IPS-18c (cell line): ENCODE results near the gene PBX1.

Experiments
- H3K4me3 ChIP-seq: 2 replicates; pipeline ENCODE4 v1.7.0; 2013; ENCODE audit warnings: low read depth, mild to moderate bottlenecking, low read length, moderate library complexity; ENCODE audit not compliant: insufficient read depth
- H3K9me3 ChIP-seq: one replicate; pipeline ENCODE4 v1.6.1; 2013; ENCODE audit warnings: mild to moderate bottlenecking, low read length, moderate library complexity; ENCODE audit not compliant: control insufficient read depth, insufficient read depth

The PBX1 gene

GRCh38 chr1:164853146-164853545 lies 294.2 kb downstream of the PBX1 start:
- Histone ChIP-seq H3K4me3 (no peak overlapping the region), H3K9me3 (no peaks in the 10 kb centered on the region)

GRCh38 chr1:164855716-164856329 lies 296.8 kb downstream of the PBX1 start:
- Histone ChIP-seq H3K9me3 (no peaks in the 10 kb centered on the region), H3K4me3 (no peak overlapping the region)

- Histone ChIP-seq H3K9me3 (no peaks in the 10 kb centered on the region), H3K4me3 (no peak overlapping the region)
Observed at GRCh38 chr1:164856381-164856780, 297.4 kb downstream of the PBX1 start.

DNA sequence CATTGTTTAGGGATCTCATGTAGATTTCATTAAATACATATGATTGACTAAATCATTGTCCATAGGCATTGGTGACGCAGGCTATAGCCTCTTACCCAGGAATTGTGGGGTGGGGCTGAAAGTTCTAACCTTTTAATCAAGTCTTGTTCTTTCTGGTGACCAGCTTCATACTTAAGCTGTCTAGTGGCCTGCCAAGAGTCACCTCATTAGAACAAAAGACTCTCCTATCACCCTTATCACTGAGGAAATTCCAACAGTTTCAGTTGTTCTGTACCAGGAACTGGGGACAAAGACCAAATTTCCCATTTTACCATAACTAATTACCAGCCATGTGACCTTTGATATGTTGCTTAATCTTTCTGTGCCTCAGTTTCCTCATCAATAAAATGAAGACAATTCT lies 298.5 kb downstream of the PBX1 start:
- no peaks in the 10 kb centered on the region for H3K9me3 ChIP-seq
- no peak overlapping the region for H3K4me3 ChIP-seq

DNA sequence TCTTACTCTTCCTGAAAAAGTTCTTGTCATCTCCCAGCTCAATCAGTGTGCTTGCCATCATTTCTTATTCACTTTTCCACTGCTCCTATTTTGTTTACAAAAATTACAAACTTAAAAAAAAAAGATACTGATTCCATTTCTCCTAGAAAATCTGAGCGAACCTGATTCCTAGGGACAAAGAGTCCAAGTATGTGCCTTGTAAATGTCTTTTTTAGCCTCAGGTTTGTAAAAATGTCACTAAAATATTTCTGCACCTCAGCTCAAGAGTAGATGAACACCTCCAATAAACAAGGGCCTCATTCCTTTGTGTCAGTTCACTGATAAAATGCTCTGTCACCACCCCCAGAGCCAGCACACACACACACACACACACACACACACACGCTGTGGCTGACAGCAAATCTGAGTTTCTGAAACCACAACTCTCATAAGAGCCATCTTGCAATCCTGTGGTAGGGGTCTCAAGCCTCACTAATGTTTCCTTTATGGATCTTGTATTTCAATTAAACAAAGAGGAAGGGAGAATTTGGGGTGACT lies 299.2 kb downstream of the PBX1 start:
- Histone ChIP-seq H3K4me3 (no peak overlapping the region), H3K9me3 (no peaks in the 10 kb centered on the region)

- H3K9me3 ChIP-seq = no peaks in the 10 kb centered on the region
Observed at GRCh38 chr1:164861632-164862031, 302.6 kb downstream of the PBX1 start.

DNA sequence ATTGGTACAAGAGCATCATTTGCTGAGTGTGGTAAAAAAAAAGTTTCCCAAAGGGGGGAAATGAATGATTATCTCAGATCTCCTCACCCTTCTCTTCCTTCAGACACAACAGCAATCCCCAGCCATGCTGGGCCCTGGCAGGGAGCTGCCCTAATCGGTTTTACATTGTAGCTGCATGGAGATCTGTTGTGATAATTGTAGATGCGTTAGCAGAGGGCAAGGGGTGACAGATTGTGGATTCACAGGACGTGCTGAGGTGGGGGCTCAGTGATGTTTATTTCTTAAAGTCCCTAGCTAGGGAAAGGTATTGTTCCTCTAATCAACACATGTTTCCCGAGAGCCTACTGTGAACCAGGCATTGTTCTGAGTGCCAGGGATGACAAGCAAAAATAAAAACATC lies 304.1 kb downstream of the PBX1 start:
- Histone ChIP-seq H3K9me3 (no peaks in the 10 kb centered on the region), H3K4me3 (no peak overlapping the region)

More at GRCh38 chr1:164861632-164862031, 302.6 kb downstream of the PBX1 start:
- no peak overlapping the region for H3K4me3 ChIP-seq

DNA sequence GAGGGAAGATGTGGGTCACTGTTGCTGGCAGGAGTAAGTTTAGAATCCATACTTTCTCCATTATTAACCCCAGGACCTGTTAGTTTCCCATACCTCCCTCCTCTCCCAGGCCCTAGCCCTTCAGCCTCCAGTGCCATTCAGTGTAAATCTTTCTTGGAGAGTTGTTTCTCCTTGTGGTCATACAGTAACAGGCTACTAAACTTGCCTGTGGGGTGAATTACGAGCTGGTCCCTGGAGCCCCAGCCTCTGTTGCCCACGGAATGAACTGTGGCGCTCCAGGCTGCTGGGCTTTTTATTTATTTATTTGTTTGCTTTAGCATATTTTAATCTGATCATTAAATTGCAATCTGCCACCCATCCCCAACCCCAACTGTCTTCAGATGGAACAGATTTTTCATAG lies 305.2 kb downstream of the PBX1 start:
- Histone ChIP-seq H3K9me3 (no peaks in the 10 kb centered on the region), H3K4me3 (no peak overlapping the region)

DNA sequence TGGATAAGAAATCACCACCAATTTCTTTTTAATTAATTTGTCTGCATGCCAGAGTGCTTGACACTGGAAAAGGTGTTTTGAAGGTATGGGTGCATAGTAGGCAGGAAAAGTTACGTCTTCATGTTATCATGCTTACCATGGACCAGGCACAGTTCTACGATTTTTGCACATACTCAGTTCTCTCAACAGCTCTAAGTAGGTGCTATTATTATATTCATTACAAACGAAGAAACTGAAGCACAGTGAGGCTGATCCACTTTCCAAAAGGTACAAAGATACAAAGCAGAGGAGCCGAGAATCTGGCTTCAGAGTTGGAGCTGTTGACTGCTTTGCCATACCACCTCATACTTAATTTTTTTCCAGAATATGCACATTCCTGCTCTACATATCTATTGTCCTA lies 306.4 kb downstream of the PBX1 start:
- H3K4me3 ChIP-seq = no peak overlapping the region

DNA sequence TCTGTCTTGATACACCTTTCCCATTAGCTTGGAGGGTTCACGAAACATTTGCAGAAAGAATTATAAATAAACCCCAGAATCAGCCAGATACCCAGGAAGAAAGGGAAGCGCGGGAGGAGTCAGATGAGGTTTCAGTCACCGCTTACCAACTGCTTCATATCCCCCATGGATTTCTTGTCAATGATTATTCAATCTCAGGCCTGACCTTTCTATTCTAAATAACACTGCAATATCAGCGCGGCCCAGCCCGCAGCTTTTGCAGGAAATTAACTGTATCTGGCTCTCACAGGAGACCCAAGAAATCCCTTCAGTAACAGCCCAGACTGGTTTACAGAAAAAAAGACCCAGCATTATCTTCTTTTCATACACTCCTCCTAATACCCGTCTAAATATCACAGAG lies 308.6 kb downstream of the PBX1 start:
- Histone ChIP-seq H3K9me3 (no peaks in the 10 kb centered on the region), H3K4me3 (no peak overlapping the region)

More for the DNA sequence above, 306.4 kb downstream of the PBX1 start:
- no peaks in the 10 kb centered on the region for H3K9me3 ChIP-seq

GRCh38 chr1:164868990-164869389 lies 310.0 kb downstream of the PBX1 start:
- H3K4me3 ChIP-seq = no peak overlapping the region
- no peaks in the 10 kb centered on the region for H3K9me3 ChIP-seq

DNA sequence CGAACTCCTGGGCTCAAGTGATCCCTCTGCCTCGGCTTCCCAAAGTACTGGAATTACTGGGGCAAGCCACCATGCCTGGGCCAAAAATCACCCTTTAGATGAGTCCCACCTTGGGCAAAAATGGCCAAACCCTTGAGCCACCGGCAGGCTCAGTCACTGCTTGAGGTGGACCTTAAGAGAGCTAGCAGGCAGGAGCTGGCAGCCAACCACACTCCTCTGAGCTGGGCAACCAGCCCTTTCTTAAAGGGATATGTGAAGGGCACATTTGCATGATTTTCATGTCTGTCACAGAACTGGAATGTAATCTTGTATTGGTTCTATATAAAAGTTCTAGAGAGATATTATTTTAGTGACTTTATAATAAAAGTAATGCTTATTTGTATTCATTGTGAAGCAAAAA lies 316.5 kb downstream of the PBX1 start:
- H3K9me3 ChIP-seq = no peaks in the 10 kb centered on the region
- H3K4me3 ChIP-seq = no peak overlapping the region

DNA sequence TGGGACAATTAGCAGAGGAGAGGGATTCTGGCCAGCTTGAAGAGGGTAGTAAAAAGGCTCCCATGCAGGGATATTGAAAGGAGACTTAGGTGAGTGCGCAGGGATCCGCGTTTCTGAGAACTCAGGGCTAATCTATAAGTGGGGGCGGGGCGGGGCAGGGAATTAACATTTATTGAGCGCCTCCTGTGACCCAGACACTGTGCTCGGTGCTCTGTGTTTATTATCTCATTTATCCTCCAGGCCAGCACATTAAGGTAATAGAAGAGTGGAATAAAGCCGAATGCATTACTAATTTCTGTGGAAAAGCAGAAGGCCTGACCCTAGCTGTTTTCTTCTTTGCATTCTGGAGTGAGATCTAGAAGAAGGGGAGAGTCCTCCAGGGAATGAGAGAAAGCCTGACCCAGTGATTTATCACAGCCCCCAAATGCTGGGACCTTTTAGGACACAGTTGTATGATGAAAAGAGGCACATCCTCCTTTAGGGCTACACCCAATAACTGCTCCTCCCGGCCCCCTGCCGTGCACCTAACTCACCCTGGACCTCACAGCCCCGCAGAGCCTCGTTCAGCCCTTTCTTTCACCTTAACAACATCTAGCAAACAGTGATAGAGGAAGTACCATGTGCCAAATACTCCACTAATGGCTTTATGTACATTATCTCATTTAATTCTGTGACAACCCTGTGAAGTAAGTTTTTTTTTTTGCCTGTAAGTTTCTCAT lies 317.6 kb downstream of the PBX1 start:
- no peak overlapping the region for H3K4me3 ChIP-seq

GRCh38 chr1:164880199-164880598 lies 321.2 kb downstream of the PBX1 start:
- H3K9me3 ChIP-seq = no peaks in the 10 kb centered on the region
- H3K4me3 ChIP-seq = no peak overlapping the region

More for the DNA sequence above, 317.6 kb downstream of the PBX1 start:
- no peaks in the 10 kb centered on the region for H3K9me3 ChIP-seq

GRCh38 chr1:164880644-164881043 lies 321.7 kb downstream of the PBX1 start:
- no peaks in the 10 kb centered on the region for H3K9me3 ChIP-seq
- no peak overlapping the region for H3K4me3 ChIP-seq

DNA sequence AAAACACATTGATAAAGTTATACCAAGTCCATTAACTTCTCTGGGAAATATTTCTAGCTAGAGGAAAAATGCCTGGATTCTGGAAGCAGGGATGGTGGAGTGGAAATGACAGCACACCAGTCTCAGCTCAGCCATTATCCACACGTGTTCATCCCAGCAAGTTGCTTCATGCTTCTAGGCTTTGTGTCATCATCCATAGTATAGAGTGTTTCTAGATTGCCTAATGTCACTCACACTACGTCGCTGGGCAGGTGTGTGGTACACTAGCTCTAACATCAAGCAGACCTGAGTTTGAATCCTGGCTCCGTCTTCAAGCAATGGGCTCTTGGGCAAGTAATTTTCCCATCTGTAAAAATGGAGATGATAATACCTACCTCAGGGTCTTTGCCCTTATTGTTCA lies 326.3 kb downstream of the PBX1 start:
- no peak overlapping the region for H3K4me3 ChIP-seq
- no peaks in the 10 kb centered on the region for H3K9me3 ChIP-seq

- no peak overlapping the region for H3K4me3 ChIP-seq
- H3K9me3 ChIP-seq = no peaks in the 10 kb centered on the region
Observed at GRCh38 chr1:164886101-164886500, 327.1 kb downstream of the PBX1 start.

DNA sequence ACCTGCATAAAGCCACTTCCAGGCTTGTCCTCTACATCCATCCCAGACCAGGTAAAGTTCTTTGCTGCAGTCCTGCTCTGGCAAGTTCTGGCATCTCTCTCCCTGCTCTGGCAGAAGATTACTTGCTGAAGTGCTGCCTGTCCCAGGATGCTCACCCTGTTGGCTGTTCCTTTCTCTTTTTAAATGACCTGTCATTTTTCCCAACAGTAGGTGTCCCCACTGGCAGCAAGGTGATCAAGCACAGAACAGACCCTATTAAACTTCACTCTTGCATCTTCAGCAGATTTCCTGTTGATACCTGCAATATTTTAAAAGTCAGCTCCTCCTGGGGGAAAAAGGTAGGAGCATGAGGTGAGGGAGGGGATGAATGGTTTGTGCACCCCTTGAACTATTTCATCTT lies 332.6 kb downstream of the PBX1 start:
- no peaks in the 10 kb centered on the region for H3K9me3 ChIP-seq
- no peak overlapping the region for H3K4me3 ChIP-seq
